GM13976 (cell line): ENCODE measurements around the gene CATSPERE.

ENCODE experiments used
- DNase-seq: peaks from one replicate; pipeline ENCODE4 v3.0.0; 2012; ENCODE audit warnings: low spot score
- CTCF ChIP-seq: IDR thresholded peaks from 2 replicates; pipeline ENCODE4 v1.5.1; 2012; ENCODE audit warnings: borderline replicate concordance, mild to moderate bottlenecking; ENCODE audit not compliant: insufficient read depth; ENCODE audit errors: extremely low read depth, missing control alignments, control extremely low read depth
- in situ Hi-C: fragments of 300-500 bp; cut with MboI; formaldehyde crosslinking; loops from one replicate; pipeline ENCODE4 v1.12.0; 2022; ENCODE audit warnings: low sequenced_read_pairs, mixed read lengths, inconsistent platforms; ENCODE audit not compliant: unreplicated experiment

CATSPERE gene

DNA sequence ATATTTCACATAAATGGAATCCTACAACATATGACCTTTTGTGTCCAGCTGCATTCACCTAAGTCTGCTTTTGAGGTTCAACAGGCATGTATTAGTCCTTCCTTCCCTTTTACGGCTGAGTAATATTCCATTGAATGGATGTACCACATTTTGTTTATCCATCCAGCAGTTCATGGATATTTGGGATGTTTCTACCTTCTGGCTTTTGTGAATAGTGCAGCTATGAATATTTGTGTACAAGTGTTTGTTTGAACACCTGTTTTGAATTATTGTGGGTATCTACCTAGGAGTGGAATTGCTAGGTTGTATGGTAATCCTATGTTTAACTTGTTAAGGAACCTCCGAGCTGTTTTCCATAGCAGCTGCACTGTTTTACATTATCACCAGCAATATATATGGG is 129.6 kb downstream of the CATSPERE start:
- TF ChIP-seq CTCF = no peak
- DNase-seq = no peak
- in situ Hi-C loops = no loop called here

GRCh38 chr1:244598611-244599010 is 137.5 kb downstream of the CATSPERE start:
- TF ChIP-seq CTCF = no peak
- in situ Hi-C loops = no loop called here
- DNase-seq = no peak

DNA sequence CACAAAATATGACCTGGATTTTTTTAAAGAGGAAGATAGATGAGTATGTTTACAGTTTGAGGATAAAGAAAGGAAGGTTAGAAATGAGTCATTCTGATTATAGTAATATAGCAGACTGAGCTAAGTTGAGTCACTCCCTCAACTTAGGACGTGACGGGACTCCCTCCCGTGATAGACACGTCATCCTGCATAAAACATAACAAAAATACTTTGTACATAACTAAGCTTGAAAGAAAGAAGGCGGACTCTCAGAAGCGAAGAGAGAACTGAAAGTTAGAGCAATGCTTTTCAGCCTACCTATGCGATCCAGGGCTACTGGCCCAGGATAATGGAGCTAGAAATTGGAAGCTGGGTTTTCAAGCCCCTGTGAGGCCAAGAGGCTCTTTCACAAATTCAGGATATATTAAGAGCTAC is 138.9 kb downstream of the CATSPERE start:
- peak; percentile 77 for DNase-seq
- TF ChIP-seq CTCF = no peak
- in situ Hi-C loops = loop anchor here (10.0 kb wide), 2 partner anchors 195 to 445 kb away; no protein-coding TSS in a partner anchor

- no peak for TF ChIP-seq CTCF
- in situ Hi-C loops = loop anchor here (10.0 kb wide), 2 partner anchors 193 to 443 kb away; no protein-coding TSS in a partner anchor
- no peak for DNase-seq
Measured at GRCh38 chr1:244601336-244601735, 140.3 kb downstream of the CATSPERE start.

DNA sequence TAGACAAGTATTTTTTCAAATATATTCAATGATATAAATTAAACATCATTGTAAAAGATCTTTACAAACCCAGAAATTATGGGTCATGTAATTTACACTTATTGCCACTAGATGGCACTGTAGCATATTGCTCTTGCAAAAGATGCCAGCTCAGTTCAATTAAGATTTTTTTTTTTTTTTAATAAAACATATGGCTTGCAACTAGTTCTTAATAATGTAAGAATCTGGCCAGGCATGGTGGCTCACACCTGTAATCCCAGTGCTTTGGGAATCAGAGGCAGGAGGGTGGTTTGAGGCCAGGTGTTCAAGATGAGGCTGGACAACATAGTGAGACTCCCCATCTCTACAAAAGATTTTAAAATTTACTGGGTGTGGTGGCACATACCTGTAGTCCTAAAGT is 142.4 kb downstream of the CATSPERE start:
- peak; percentile 56 for TF ChIP-seq CTCF
- in situ Hi-C loops = loop anchor here (10.0 kb wide), 2 partner anchors 191 to 441 kb away; no protein-coding TSS in a partner anchor
- DNase-seq = peak; percentile 38

DNA sequence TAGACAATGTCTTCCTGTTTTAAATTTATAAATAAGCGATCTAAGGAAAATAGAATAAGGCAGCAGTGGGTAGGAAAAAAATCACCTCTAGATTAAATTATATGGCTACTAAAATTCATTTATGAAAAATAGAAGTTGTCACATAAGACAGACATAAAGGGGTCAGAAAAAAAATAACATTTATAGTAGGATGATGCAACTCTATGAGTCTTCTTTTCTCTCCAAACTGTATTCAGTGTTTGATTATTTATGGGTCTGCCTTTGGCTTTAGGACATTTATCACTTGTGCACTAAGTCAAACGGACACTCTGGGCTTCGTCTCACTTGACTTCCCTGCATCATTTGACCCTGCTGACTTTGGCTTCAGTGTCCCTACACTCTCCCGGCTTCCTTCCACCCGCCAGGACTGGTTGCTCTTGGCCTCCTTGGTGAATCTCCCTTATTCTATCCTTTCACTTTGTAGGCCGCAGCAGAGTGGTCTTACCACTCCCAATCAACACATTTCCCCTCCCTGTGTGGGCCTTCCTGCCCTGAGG is 144.8 kb downstream of the CATSPERE start:
- no peak for TF ChIP-seq CTCF
- no peak for DNase-seq
- in situ Hi-C loops = loop anchor here (10.0 kb wide), 2 partner anchors 189 to 439 kb away; no protein-coding TSS in a partner anchor
